ENCODE results near the gene BABAM2. TPM values are rescaled to one million over a fixed set of nuclear protein-coding genes. Genes with fewer than 3 reads are reported as not detected.
A peak's percentile ranks its signal among the peaks of the same experiment; 100 is the strongest.

BABAM2 gene
- total RNA-seq, 2 donors from 2014 or later: 36.4 to 40.9 TPM

DNA sequence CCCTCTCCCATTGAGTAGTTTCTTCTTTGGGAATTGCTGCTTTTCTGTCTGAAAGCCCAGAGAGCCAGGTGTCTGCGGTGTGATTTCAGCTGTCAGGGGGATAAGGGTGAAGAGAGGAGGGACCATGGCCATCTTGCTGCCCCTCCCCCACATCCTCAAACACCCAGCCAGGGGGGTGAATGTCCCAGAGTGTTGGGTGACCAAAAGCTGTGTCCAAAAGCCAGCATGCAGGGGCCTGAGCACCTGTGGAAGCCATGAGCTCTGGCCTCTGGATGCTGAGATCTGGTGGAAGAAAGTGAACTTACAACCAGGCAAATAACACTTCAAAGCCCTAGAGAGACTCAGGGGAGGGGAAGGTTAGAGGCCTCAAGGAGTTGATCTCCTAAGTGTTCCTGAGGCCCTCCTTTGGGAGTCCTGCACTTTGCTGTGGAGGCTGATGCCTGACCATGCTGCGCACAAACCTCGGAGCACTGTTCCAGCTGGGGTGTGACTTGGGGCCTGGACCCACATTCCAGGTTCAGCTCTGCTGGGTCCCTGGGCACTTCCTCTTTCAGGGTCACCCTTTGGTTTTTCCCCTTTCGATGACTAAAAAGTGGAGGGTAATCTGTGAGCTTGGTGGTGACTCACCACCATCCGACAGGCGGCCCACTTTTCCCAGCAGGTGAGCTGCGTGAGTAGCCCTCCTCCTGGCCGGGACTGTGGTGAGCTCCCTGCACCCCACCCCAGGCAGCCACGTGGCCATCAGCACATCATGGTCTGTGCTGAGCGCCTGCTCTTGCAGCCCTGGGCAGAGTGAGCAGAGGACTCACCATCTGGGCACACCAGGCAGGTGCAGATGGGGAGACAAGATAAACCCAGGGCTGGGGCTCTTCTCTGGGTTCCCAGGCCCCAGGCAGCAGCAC is 435.3 kb downstream of the BABAM2 start:
- Histone ChIP-seq H3K9ac (ENCODE audit: extremely low read depth, low read length, poor library complexity, severe bottlenecking) (no peak overlapping the region), H3K27me3 (ENCODE audit: control insufficient read depth, insufficient read depth, low read length, poor library complexity, severe bottlenecking) (no peaks in the 10 kb centered on the region), H3K4me3 (ENCODE audit: low read length) (no peak overlapping the region), H3K36me3 (ENCODE audit: control insufficient read depth, insufficient read depth, low read length) (no peaks in the 10 kb centered on the region), H3K4me1 (ENCODE audit: control insufficient read depth, insufficient read depth, low read length) (peaks cover 16% of the 10 kb centered on the region), H3K9me3 (ENCODE audit: control insufficient read depth, low read length) (no peaks in the 10 kb centered on the region), H3K27ac (ENCODE audit: low read depth, low read length) (no peak overlapping the region)
- Mint-ChIP-seq H3K9me3 (no peaks in the 10 kb centered on the region), H3K27me3 (ENCODE audit: insufficient read depth) (no peaks in the 10 kb centered on the region), H3K4me3 (no peak overlapping the region), H3K27ac (no peak overlapping the region), H3K36me3 (ENCODE audit: low read depth) (peaks cover 5% of the 10 kb centered on the region), H3K4me1 (peaks cover 20% of the 10 kb centered on the region)
- 82 to 100% methylated on average over 2 to 10 of the region's 10 CpGs for whole genome bisulfite sequencing, 2 experiments (ENCODE audit: insufficient coverage in 1 of 2, insufficient read length in 1 of 2)
- peak; percentile 61 for DNase-seq
- TF ChIP-seq, protein P1, sequence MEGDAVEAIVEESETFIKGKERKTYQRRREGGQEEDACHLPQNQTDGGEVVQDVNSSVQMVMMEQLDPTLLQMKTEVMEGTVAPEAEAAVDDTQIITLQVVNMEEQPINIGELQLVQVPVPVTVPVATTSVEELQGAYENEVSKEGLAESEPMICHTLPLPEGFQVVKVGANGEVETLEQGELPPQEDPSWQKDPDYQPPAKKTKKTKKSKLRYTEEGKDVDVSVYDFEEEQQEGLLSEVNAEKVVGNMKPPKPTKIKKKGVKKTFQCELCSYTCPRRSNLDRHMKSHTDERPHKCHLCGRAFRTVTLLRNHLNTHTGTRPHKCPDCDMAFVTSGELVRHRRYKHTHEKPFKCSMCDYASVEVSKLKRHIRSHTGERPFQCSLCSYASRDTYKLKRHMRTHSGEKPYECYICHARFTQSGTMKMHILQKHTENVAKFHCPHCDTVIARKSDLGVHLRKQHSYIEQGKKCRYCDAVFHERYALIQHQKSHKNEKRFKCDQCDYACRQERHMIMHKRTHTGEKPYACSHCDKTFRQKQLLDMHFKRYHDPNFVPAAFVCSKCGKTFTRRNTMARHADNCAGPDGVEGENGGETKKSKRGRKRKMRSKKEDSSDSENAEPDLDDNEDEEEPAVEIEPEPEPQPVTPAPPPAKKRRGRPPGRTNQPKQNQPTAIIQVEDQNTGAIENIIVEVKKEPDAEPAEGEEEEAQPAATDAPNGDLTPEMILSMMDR (conservative IDR thresholded peaks at IDR 0.05): no peak

DNA sequence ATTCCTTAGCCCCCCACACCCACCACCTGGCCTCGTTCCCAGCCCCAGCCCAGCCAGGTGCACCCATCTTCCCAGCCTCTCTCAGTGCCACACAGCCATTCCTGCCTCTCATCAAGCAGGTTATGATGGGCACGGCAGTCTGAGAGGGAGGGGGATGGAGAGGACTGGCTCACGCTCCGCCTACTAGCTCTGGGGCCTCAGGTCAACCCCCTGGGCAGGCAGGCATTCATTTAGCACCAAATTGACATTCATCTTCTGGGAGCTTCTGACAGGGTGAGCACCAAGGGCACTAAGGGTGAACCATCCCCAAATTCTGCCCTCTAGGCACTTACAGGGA is 435.9 kb downstream of the BABAM2 start:
- no peak overlapping the region for H3K27ac Mint-ChIP-seq
- no peak overlapping the region for H3K9ac ChIP-seq (ENCODE audit: extremely low read depth, low read length, poor library complexity, severe bottlenecking)

DNA sequence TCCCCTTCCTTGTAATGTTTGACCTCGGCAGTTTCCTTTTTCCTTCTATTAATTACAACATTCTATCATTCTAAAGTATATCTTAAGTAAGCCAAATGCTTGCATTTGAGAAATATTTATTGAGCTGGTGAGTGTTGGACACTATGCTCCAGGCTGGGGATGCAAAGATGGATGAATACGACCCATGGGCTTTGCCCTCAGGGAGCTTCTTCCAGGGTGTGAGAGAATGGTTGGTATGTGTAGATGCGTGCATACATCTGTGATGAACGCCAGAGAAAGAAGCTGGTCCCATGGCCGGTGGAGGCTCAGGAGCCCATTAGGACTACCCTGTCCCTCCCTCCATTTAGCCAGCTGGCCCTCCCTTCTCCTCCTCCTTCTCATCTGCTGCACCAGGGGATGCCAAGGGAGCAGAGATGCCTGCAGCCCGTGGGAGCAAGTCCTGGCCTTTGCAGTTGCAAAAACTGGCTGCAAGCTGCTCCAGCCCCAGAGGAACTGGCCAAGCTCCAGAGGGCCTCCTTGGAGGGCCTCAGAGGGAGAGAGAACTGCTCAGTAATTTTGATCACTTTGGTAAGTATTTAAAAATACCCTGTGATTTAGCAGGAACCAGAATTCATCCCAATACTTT is 436.5 kb downstream of the BABAM2 start:
- Mint-ChIP-seq H3K27ac (no peak overlapping the region), H3K4me1 (peaks cover 9% of the 10 kb centered on the region), H3K4me3 (no peak overlapping the region), H3K36me3 (ENCODE audit: low read depth) (peaks cover 5% of the 10 kb centered on the region), H3K9me3 (peaks cover 2% of the 10 kb centered on the region), H3K27me3 (ENCODE audit: insufficient read depth) (no peaks in the 10 kb centered on the region)
- Histone ChIP-seq H3K4me3 (ENCODE audit: low read length) (no peak overlapping the region), H3K9ac (ENCODE audit: extremely low read depth, low read length, poor library complexity, severe bottlenecking) (no peak overlapping the region), H3K27me3 (ENCODE audit: control insufficient read depth, insufficient read depth, low read length, poor library complexity, severe bottlenecking) (no peaks in the 10 kb centered on the region), H3K4me1 (ENCODE audit: control insufficient read depth, insufficient read depth, low read length) (peaks cover 13% of the 10 kb centered on the region), H3K27ac (ENCODE audit: low read depth, low read length) (no peak overlapping the region), H3K9me3 (ENCODE audit: control insufficient read depth, low read length) (no peaks in the 10 kb centered on the region), H3K36me3 (ENCODE audit: control insufficient read depth, insufficient read depth, low read length) (no peaks in the 10 kb centered on the region)
- DNase-seq: peak; percentile 25
- TF ChIP-seq, protein P1 (conservative IDR thresholded peaks at IDR 0.05): no peak
- 96 to 100% methylated on average over 1 to 6 of the region's 6 CpGs for WGBS, 2 experiments (ENCODE audit: insufficient coverage in 1 of 2, insufficient read length in 1 of 2)

More for the DNA sequence above, 435.9 kb downstream of the BABAM2 start:
- Histone ChIP-seq H3K36me3 (ENCODE audit: control insufficient read depth, insufficient read depth, low read length) (no peaks in the 10 kb centered on the region), H3K9me3 (ENCODE audit: control insufficient read depth, low read length) (no peaks in the 10 kb centered on the region), H3K4me1 (ENCODE audit: control insufficient read depth, insufficient read depth, low read length) (peaks cover 16% of the 10 kb centered on the region), H3K27ac (ENCODE audit: low read depth, low read length) (no peak overlapping the region), H3K27me3 (ENCODE audit: control insufficient read depth, insufficient read depth, low read length, poor library complexity, severe bottlenecking) (no peaks in the 10 kb centered on the region), H3K4me3 (ENCODE audit: low read length) (no peak overlapping the region)
- peaks cover 5% of the 10 kb centered on the region for H3K36me3 Mint-ChIP-seq (ENCODE audit: low read depth)
- H3K9me3 Mint-ChIP-seq: peaks cover 2% of the 10 kb centered on the region
- H3K27me3 Mint-ChIP-seq (ENCODE audit: insufficient read depth): no peaks in the 10 kb centered on the region
- TF ChIP-seq, protein P1 (conservative IDR thresholded peaks at IDR 0.05): no peak
- H3K4me1 Mint-ChIP-seq: peaks cover 14% of the 10 kb centered on the region
- peak; percentile 51 for DNase-seq
- WGBS, 2 experiments (ENCODE audit: insufficient coverage in 1 of 2, insufficient read length in 1 of 2): 97 to 100% methylated on average over 1 to 4 of the region's 4 CpGs
- H3K4me3 Mint-ChIP-seq: no peak overlapping the region

All from endodermal cell (in vitro differentiated cells).